Mucosa of stomach (tissue), 1 donor: ENCODE measurements around the gene REN.

Source experiments
- H3K27me3 ChIP-seq: one replicate; pipeline ENCODE4 v1.7.0; 2013; ENCODE audit warnings: mild to moderate bottlenecking, low read length; ENCODE audit not compliant: control insufficient read depth, insufficient read depth
- H3K36me3 ChIP-seq: one replicate; pipeline ENCODE4 v1.7.0; 2013; ENCODE audit warnings: low read length; ENCODE audit not compliant: control insufficient read depth, insufficient read depth
- H3K4me1 ChIP-seq: one replicate; pipeline ENCODE4 v1.7.0; 2013; ENCODE audit warnings: mild to moderate bottlenecking, low read length; ENCODE audit not compliant: control insufficient read depth, insufficient read depth
- H3K4me3 ChIP-seq: one replicate; pipeline ENCODE4 v1.7.0; 2013; ENCODE audit warnings: low read length
- H3K9ac ChIP-seq: one replicate; pipeline ENCODE4 v1.7.0; 2013; ENCODE audit warnings: mild to moderate bottlenecking, low read length, moderate library complexity
- H3K9me3 ChIP-seq: one replicate; pipeline ENCODE4 v1.7.0; 2013; ENCODE audit warnings: mild to moderate bottlenecking, low read length, moderate library complexity; ENCODE audit not compliant: control insufficient read depth
- donor health status: Pancreatic carcinoma.

REN gene

DNA sequence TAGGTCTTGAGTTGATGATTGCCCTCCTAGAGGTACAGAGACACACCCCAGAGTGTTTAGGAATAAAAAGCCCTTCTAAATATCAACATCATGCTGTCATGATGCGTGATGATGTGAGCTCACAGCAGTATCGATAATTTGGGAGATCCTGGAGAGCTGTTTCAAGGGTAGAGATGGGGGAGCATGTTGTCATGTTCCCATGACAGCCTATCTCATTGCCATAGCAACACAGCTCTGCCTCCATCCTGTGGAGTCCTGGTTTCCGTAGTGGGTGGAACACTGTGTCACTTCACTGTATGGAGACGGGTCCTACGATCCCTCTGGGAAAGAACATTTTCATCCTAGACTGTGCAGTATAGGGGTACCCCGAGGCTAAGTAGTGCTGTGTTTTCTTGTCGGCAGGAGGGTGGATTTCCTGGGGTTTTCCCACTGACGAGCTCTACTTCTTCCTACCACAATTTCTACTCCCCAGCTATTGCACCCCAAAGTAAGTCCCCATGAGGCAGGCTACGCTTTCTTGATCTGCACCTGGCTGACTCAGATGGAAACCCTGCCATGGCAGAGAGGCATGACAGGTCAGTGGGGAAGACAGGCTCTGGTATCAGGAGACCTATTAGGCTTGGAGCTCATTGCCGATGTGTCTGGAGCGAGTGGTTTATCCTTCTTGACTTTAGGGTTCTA is 23.0 kb upstream of the REN start:
- Histone ChIP-seq H3K4me1 (peaks cover 33% of the 10 kb centered on the region), H3K9me3 (no peaks in the 10 kb centered on the region), H3K9ac (no peak overlapping the region), H3K36me3 (no peaks in the 10 kb centered on the region), H3K4me3 (no peak overlapping the region), H3K27me3 (peaks cover 23% of the 10 kb centered on the region)

DNA sequence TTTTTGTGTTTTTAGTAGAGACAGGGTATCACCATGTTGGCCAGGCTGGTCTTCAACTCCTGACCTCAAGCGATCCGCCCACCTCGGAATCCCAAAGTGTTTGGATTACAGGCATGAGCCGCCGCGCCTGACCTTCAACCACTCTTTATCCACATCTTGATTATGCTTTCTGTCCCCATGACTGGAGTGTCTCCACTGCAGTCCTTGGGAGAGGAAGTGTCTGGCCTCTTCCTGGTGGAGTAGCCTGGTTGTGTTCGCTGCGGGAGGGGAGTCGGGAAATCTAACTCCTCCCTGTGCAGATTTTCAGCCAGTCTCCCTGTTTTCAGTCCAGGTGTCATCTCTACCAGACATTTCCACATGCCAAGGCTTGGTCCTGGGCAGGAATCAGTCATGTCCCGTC is 20.5 kb upstream of the REN start:
- Histone ChIP-seq H3K36me3 (no peaks in the 10 kb centered on the region), H3K4me3 (no peak overlapping the region), H3K9me3 (no peaks in the 10 kb centered on the region), H3K4me1 (peaks cover 9% of the 10 kb centered on the region), H3K9ac (no peak overlapping the region), H3K27me3 (peaks cover 23% of the 10 kb centered on the region)

DNA sequence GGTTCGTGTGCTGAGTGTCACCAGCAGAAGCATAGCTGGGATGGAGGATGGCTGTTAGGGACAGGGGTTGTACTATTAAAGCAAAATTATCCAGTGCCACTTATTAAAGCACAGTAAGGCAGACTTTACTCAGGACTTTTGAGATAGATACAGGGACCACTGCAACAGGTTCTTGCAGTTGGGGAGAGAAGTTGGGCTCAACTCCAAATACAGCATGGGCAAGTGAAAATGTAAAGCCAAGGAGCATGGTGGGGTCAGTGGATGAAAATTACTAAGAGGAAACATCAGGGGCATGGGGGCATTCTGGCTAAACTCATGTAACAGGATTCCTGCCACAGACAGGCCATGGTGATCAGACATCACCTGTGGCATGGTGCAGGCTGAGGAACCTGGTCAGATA is 15.0 kb upstream of the REN start:
- H3K4me1 ChIP-seq, result peaks cover 6% of the 10 kb centered on the region

DNA sequence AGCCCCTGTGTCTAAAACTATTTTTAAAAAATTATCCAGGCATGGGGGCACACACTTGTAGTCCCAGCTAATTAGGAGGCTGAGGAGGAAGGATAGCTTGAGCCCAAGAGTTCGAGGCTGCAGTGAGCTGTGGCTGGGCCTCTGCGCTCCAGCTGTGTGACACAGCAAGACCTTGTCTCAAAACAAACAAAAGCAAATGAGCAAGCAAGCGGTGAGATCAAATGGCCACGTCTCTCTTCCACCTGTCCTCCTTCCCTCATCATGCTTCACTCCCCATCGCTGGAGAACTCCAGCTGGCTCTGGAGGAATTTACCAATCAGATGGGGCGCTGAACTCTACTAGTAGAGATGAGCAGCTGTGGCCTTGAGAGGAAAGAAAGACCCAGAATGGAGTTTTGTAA is 14.0 kb upstream of the REN start:
- no peak overlapping the region for H3K4me3 ChIP-seq
- no peaks in the 10 kb centered on the region for H3K9me3 ChIP-seq
- no peaks in the 10 kb centered on the region for H3K36me3 ChIP-seq
- H3K9ac ChIP-seq, result no peak overlapping the region
- no peaks in the 10 kb centered on the region for H3K27me3 ChIP-seq
- H3K4me1 ChIP-seq, result peaks cover 6% of the 10 kb centered on the region

More for the DNA sequence above, 15.0 kb upstream of the REN start:
- H3K9ac ChIP-seq, result no peak overlapping the region
- H3K9me3 ChIP-seq, result no peaks in the 10 kb centered on the region
- H3K4me3 ChIP-seq, result no peak overlapping the region
- no peaks in the 10 kb centered on the region for H3K36me3 ChIP-seq
- H3K27me3 ChIP-seq, result no peaks in the 10 kb centered on the region

DNA sequence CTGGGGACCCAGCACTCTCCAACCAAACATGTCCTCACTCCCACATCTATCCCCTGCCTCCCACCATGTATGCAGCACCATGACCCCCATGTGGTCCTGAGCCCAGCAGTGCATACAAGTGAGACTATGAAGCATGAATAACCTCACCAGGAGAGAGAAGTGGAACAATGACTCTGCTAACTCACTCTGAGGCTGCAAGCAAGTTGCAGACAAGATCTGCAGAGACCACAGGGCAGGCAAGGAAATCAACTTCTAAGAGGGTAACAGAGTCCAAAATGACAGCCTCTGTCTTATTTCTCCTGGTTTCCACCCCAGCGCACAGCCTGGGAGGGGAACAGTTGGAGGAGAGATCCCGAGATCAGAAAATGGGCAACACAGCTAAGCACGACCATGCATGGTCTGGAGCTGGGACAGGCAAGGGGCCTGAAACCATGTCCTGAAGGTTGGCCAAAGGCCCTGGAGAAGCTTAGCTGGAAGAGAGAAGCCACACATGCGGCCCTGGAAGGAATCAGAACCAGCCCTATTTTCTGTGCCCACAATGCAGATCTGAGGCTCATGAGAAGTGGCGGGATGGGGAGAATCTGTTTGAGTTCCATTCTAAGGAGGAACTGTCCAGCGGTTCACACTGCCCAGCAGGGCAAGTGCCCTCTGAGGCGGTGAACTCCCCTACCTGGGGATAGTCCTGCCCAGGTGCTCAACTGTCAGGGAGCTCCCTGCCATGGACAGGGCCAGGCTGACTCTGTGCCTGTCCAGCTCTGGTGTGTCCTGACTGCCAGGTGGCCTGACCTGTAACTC is 12.5 kb upstream of the REN start:
- peaks cover 6% of the 10 kb centered on the region for H3K4me1 ChIP-seq
- H3K9me3 ChIP-seq, result no peaks in the 10 kb centered on the region
- no peaks in the 10 kb centered on the region for H3K27me3 ChIP-seq
- H3K36me3 ChIP-seq, result no peaks in the 10 kb centered on the region
- no peak overlapping the region for H3K9ac ChIP-seq
- no peak overlapping the region for H3K4me3 ChIP-seq

DNA sequence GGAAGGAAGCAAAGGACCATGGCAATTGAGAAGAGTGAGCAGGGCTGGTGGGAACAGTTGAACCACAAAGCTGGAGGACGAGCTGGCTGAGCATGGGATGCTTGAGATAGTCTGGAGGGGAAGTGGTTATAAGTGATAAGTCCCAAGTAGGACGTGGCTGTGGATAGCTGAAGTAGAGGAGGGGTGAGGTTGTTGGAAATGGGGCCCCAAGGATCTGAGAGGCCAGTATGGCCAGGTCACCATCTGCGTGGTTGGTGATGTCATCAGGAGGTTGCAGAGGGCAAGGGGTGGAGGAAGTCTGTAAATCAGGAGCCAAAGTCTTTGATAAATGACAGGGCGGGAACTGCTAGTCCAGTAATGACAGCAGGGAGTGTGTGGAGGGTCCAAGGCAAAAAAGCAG is 11.0 kb upstream of the REN start:
- Histone ChIP-seq H3K4me1 (peaks cover 6% of the 10 kb centered on the region), H3K4me3 (no peak overlapping the region), H3K36me3 (no peaks in the 10 kb centered on the region), H3K9me3 (no peaks in the 10 kb centered on the region), H3K27me3 (no peaks in the 10 kb centered on the region), H3K9ac (no peak overlapping the region)

DNA sequence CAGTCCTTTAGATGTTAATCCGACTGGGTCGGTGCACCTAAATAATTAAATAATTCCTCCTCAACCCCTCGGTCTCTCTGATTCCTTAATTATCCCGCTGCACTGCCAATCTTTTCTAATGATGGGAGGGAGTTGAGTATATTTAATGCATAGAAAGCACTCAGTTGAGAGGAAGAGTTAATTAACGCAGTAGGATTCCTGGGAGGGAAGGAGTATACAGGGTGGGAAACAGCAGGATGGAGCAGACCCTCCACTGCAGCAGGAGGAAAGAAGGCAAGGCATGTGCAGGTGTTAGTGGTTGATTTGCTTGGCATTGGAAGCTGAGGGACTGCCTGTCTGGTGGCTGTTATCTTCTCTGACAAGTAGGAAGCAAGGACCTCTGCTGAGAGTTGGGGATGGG is 9.9 kb upstream of the REN start:
- Histone ChIP-seq H3K4me3 (no peak overlapping the region), H3K27me3 (no peaks in the 10 kb centered on the region), H3K9me3 (no peaks in the 10 kb centered on the region), H3K4me1 (peaks cover 6% of the 10 kb centered on the region), H3K9ac (no peak overlapping the region), H3K36me3 (no peaks in the 10 kb centered on the region)

DNA sequence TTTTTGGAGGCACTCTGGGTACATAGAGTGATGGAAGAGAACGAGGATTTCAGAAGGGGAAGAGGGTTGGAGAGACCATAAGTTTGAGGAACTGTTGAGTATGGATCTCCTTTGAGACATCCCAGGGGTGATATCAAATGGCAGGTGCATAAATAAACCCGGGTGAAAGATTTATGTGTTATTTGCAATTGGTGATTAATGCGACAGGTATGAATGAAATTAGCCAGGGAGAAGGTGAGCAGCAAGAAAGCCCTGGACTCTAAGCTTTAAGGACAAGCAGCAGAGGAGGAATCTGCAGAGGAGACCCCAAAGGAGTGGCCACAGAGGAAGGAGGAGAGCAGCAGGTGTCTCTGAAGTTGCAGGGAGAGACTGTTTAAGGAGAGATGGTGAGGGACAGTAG is 8.8 kb upstream of the REN start:
- Histone ChIP-seq H3K36me3 (no peaks in the 10 kb centered on the region), H3K4me1 (peaks cover 6% of the 10 kb centered on the region), H3K9ac (no peak overlapping the region), H3K4me3 (no peak overlapping the region), H3K27me3 (no peaks in the 10 kb centered on the region), H3K9me3 (peaks cover 5% of the 10 kb centered on the region)

DNA sequence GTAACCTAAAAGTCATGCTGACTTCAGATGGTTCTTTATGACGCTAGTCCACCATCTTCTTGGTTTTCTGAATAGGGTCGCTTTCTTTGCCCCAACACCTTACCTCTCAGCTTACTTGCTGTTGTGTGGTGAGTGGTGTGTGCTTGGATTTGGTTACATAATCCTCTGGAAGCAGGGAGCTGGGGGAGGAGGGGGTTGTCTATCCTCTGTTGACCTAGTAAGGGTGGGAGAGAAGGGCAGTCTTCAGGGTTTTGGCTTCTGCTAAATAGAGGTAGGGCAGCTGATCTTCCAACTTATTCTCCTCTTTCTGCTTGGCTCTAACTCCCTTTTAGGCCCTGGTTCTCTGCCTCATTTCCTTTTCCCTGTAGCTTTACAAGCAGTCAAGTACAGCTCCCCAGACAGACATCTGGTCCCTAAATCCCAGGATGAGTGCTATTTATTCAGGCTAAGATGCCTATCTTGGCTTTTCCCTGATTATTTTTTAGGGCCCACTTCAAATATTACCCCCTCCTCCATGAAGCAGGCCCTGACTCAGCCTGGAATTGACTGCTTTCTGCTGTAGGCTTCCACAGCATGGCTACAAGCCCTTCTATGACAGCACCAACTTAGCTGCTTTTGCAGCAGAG is 6.4 kb upstream of the REN start:
- Histone ChIP-seq H3K4me1 (peaks cover 5% of the 10 kb centered on the region), H3K4me3 (no peak overlapping the region), H3K36me3 (no peaks in the 10 kb centered on the region), H3K9ac (no peak overlapping the region), H3K27me3 (no peaks in the 10 kb centered on the region), H3K9me3 (peaks cover 5% of the 10 kb centered on the region)

DNA sequence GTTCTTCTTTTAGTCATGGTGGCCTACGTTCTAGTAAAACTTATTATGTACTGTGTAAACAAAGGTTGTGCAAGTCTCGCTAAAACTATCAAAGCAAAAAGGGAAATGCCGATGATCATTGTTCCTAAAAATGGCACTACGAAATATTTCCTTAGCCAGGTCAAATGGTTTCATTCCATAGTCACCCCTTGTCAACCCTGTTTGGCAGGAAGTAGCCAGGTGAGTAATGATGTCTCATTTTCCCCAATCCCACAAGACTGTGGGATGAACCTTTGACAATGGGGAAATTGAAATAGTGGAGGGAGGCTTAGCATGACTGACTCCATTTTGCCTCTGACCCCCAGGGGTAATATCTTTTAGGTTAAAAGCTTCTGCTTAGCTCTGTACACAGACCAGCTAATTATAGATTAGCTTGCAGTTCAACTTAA is 5.6 kb upstream of the REN start:
- no peak overlapping the region for H3K9ac ChIP-seq
- no peaks in the 10 kb centered on the region for H3K36me3 ChIP-seq

DNA sequence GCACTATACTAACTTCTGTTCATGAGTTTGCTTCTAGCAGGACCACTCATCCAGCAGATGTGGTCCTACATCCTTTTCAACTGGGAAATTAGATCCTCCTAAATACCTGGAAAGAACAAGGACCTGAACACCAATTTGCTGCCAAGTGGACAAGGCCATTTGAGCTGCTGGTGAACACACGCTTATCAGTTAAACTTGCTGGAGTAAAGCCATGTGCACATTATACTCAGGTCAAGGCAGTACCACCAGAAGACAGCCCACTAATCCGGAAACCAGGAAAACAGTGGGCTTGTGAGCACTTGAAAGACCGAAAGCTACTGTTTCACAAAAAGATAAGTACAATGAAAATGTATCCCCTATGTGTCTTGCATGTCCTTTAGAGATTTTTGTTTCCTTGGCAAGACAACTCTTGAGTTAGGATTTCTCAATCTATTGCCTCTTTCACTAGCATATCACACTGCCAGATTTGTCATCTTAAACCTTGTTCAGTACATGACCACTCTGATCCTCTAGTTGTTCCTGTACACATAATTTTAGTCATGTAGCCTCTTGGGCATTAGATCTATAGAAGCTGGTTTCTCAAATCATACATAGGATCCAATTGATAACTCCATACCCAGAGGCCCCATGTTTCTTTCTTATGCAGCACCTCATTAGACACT is 4.5 kb upstream of the REN start:
- H3K36me3 ChIP-seq, result no peaks in the 10 kb centered on the region
- H3K4me3 ChIP-seq, result no peak overlapping the region
- H3K4me1 ChIP-seq, result no peaks in the 10 kb centered on the region
- H3K27me3 ChIP-seq, result no peaks in the 10 kb centered on the region
- H3K9me3 ChIP-seq, result peaks cover 5% of the 10 kb centered on the region
- no peak overlapping the region for H3K9ac ChIP-seq

More for the DNA sequence above, 5.6 kb upstream of the REN start:
- Histone ChIP-seq H3K9me3 (peaks cover 5% of the 10 kb centered on the region), H3K4me1 (no peaks in the 10 kb centered on the region), H3K4me3 (no peak overlapping the region), H3K27me3 (no peaks in the 10 kb centered on the region)

DNA sequence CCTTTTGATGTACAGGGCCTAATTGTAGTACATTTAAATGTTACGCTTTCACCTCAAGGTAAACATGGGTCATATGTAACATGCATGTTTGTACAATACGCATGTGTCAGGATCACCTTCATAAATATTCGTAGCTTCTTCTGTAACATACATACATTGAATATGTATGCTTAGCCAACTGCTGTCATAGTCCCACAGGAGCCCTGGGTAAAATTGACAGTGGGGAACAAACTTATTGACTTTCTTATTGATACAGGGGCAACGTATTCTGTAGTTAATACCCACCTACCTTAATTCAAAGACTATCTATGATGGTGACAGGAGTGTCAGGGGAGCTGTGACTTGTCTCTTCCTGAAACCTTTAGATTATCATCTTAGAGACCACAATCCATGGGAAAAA is 3.7 kb upstream of the REN start:
- Histone ChIP-seq H3K4me3 (no peak overlapping the region), H3K4me1 (no peaks in the 10 kb centered on the region), H3K27me3 (no peaks in the 10 kb centered on the region), H3K9ac (no peak overlapping the region), H3K36me3 (no peaks in the 10 kb centered on the region), H3K9me3 (peaks cover 5% of the 10 kb centered on the region)
